IMR-90 (cell line): ENCODE measurements around the gene CDRT15.
"Not testable (repeated sequence)": the region's sequence is repeated elsewhere in the genome, so short reads cannot be mapped to it uniquely, and the experiment has no call there.

Source experiments
- FOS ChIP-seq: fragments of 150-350 bp; IDR thresholded peaks from 2 replicates; pipeline ENCODE4 v1.6.1; 2016; ENCODE audit warnings: low read depth, low read length
- RAD21 ChIP-seq: IDR thresholded peaks from 2 replicates; pipeline ENCODE4 v1.6.1; 2012; ENCODE audit warnings: low read length, improper control_type of control experiment
- TF ChIP-seq, protein P1 (sequence below): conservative IDR thresholded peaks from 2 replicates; pipeline ENCODE4 v1.5.1; 2012; ENCODE audit warnings: mild to moderate bottlenecking, low read depth, low read length, improper control_type of control experiment

DNA sequence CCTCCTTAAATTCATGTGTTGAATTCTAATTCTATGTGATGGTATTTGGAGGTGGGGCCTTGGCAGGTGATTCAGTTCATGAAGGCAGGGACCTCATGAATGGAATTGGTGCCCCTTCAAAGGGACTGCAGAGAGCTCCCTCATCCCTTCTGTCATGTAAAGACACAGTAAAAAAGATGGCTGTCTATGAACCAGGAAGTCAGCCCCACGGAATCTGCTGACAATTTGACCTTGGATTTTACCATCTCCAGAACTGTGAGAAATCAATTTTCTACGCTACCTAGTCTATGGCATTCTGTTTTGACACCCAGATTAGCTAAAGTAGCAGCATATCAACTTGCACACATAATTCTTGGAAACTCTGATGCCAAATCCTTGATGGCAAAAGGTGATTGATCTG is 1.6 kb downstream of the CDRT15 start:
- TF ChIP-seq, protein P1, sequence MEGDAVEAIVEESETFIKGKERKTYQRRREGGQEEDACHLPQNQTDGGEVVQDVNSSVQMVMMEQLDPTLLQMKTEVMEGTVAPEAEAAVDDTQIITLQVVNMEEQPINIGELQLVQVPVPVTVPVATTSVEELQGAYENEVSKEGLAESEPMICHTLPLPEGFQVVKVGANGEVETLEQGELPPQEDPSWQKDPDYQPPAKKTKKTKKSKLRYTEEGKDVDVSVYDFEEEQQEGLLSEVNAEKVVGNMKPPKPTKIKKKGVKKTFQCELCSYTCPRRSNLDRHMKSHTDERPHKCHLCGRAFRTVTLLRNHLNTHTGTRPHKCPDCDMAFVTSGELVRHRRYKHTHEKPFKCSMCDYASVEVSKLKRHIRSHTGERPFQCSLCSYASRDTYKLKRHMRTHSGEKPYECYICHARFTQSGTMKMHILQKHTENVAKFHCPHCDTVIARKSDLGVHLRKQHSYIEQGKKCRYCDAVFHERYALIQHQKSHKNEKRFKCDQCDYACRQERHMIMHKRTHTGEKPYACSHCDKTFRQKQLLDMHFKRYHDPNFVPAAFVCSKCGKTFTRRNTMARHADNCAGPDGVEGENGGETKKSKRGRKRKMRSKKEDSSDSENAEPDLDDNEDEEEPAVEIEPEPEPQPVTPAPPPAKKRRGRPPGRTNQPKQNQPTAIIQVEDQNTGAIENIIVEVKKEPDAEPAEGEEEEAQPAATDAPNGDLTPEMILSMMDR: not testable (repeated sequence)
- TF ChIP-seq RAD21, FOS: not testable (repeated sequence)
